Activated CD4-positive, CD25-positive, alpha-beta regulatory T cell treated with anti-CD3 and anti-CD28 coated beads, Interleukin-2, amount 50 U/mL, for 72 hours (primary cell): ENCODE data around the gene ALOX5.
"Not testable (repeated sequence)": the region's sequence is repeated elsewhere in the genome, so short reads cannot be mapped to it uniquely, and the experiment has no call there.

Experiments
- DNase-seq: peaks from one replicate; pipeline ENCODE4 v3.0.0; 2021

ALOX5 gene

GRCh38 chr10:45408421-45409319 lies 34.7 kb downstream of the ALOX5 start:
- DNase-seq, result no peak

GRCh38 chr10:45409347-45409746 lies 35.3 kb downstream of the ALOX5 start:
- DNase-seq, result not testable (repeated sequence)

- DNase-seq, result no peak
Observed at GRCh38 chr10:45409782-45410181, 35.8 kb downstream of the ALOX5 start.

GRCh38 chr10:45410489-45410806 lies 36.4 kb downstream of the ALOX5 start:
- no peak for DNase-seq

- no peak for DNase-seq
Observed at GRCh38 chr10:45410807-45411606, 37.0 kb downstream of the ALOX5 start.

GRCh38 chr10:45411607-45411940 lies 37.6 kb downstream of the ALOX5 start:
- DNase-seq, result no peak

GRCh38 chr10:45415062-45415461 lies 41.0 kb downstream of the ALOX5 start:
- not testable (repeated sequence) for DNase-seq

GRCh38 chr10:45416603-45417002 lies 42.6 kb downstream of the ALOX5 start:
- DNase-seq, result no peak

- no peak for DNase-seq
Observed at GRCh38 chr10:45417746-45418145, 43.7 kb downstream of the ALOX5 start.

- DNase-seq, result no peak
Observed at GRCh38 chr10:45418417-45418848, 44.4 kb downstream of the ALOX5 start.

- DNase-seq, result no peak
Observed at GRCh38 chr10:45418849-45419675, 45.0 kb downstream of the ALOX5 start.

- no peak for DNase-seq
Observed at GRCh38 chr10:45419676-45420025, 45.6 kb downstream of the ALOX5 start.

- no peak for DNase-seq
Observed at GRCh38 chr10:45420453-45421192, 46.6 kb downstream of the ALOX5 start.

GRCh38 chr10:45421221-45422097 lies 47.4 kb downstream of the ALOX5 start:
- no peak for DNase-seq

GRCh38 chr10:45422207-45422865 lies 48.3 kb downstream of the ALOX5 start:
- no peak for DNase-seq

GRCh38 chr10:45422866-45423659 lies 49.0 kb downstream of the ALOX5 start:
- DNase-seq, result no peak

- no peak for DNase-seq
Observed at GRCh38 chr10:45423976-45424499, 50.0 kb downstream of the ALOX5 start.

- no peak for DNase-seq
Observed at GRCh38 chr10:45424668-45425404, 50.8 kb downstream of the ALOX5 start.
